ENCODE data around the gene CRABP2.
A peak's percentile ranks its signal among the peaks of the same experiment; 100 is the strongest.

Gene CRABP2

GRCh38 chr1:156740741-156741480 is 35.5 kb upstream of the CRABP2 start, which contains the start of gene MRPL24:
TSS of gene MRPL24 (minus strand) at chr1:156741088. CDS start at chr1:156738704, 2,384 bp downstream.
- Histone ChIP-seq H3K9me3 (ENCODE audit: insufficient read depth, low read depth, low read length) (no peaks in the 10 kb centered on the region), H3K36me3 (ENCODE audit: insufficient read depth, low read depth, low read length) (peaks cover 59% of the 10 kb centered on the region), H3K27ac (ENCODE audit: low read length) (peak within 1 kb of the TSS; percentile 68), H3K9ac (ENCODE audit: low read depth, low read length) (peak within 1 kb of the TSS; percentile 89), H3K4me1 (ENCODE audit: insufficient read depth, low read length) (peaks cover 16% of the 10 kb centered on the region; the same call in 1 of the 2 replicates), H3K27me3 (ENCODE audit: insufficient read depth, low read length) (no peaks in the 10 kb centered on the region), H3K4me3 (ENCODE audit: low read length) (peak within 1 kb of the TSS; percentile 84)

- H3K4me1 ChIP-seq (ENCODE audit: insufficient read depth, low read length) = peaks cover 12% of the 10 kb centered on the region; the same call in 1 of the 2 replicates
- peaks cover 59% of the 10 kb centered on the region for H3K36me3 ChIP-seq (ENCODE audit: insufficient read depth, low read depth, low read length)
- no peaks in the 10 kb centered on the region for H3K27me3 ChIP-seq (ENCODE audit: insufficient read depth, low read length)
- H3K27ac ChIP-seq (ENCODE audit: low read length) = peak overlapping the region; percentile 68
- H3K9me3 ChIP-seq (ENCODE audit: insufficient read depth, low read depth, low read length) = no peaks in the 10 kb centered on the region
- peak overlapping the region; percentile 89 for H3K9ac ChIP-seq (ENCODE audit: low read depth, low read length)
- peak overlapping the region; percentile 84 for H3K4me3 ChIP-seq (ENCODE audit: low read length)
Observed at GRCh38 chr1:156740237-156740740, 34.9 kb upstream of the CRABP2 start.

GRCh38 chr1:156738916-156739315 is 33.5 kb upstream of the CRABP2 start:
- Histone ChIP-seq H3K4me3 (ENCODE audit: low read length) (no peak overlapping the region), H3K36me3 (ENCODE audit: insufficient read depth, low read depth, low read length) (peaks cover 50% of the 10 kb centered on the region), H3K9ac (ENCODE audit: low read depth, low read length) (no peak overlapping the region), H3K9me3 (ENCODE audit: insufficient read depth, low read depth, low read length) (no peaks in the 10 kb centered on the region), H3K27ac (ENCODE audit: low read length) (no peak overlapping the region), H3K27me3 (ENCODE audit: insufficient read depth, low read length) (no peaks in the 10 kb centered on the region), H3K4me1 (ENCODE audit: insufficient read depth, low read length) (peaks cover 11% of the 10 kb centered on the region; the same call in 1 of the 2 replicates)

GRCh38 chr1:156738407-156738806 is 33.0 kb upstream of the CRABP2 start:
- no peak overlapping the region for H3K27ac ChIP-seq (ENCODE audit: low read length)
- no peaks in the 10 kb centered on the region for H3K9me3 ChIP-seq (ENCODE audit: insufficient read depth, low read depth, low read length)
- no peak overlapping the region for H3K9ac ChIP-seq (ENCODE audit: low read depth, low read length)
- peaks cover 11% of the 10 kb centered on the region; the same call in 1 of the 2 replicates for H3K4me1 ChIP-seq (ENCODE audit: insufficient read depth, low read length)
- no peak overlapping the region for H3K4me3 ChIP-seq (ENCODE audit: low read length)
- no peaks in the 10 kb centered on the region for H3K27me3 ChIP-seq (ENCODE audit: insufficient read depth, low read length)
- peaks cover 50% of the 10 kb centered on the region for H3K36me3 ChIP-seq (ENCODE audit: insufficient read depth, low read depth, low read length)

- no peaks in the 10 kb centered on the region for H3K27me3 ChIP-seq (ENCODE audit: insufficient read depth, low read length)
- peaks cover 44% of the 10 kb centered on the region for H3K36me3 ChIP-seq (ENCODE audit: insufficient read depth, low read depth, low read length)
- H3K27ac ChIP-seq (ENCODE audit: low read length) = no peak overlapping the region
- H3K9ac ChIP-seq (ENCODE audit: low read depth, low read length) = no peak overlapping the region
- no peak overlapping the region for H3K4me3 ChIP-seq (ENCODE audit: low read length)
- H3K4me1 ChIP-seq (ENCODE audit: insufficient read depth, low read length) = no peaks in the 10 kb centered on the region
- H3K9me3 ChIP-seq (ENCODE audit: insufficient read depth, low read depth, low read length) = no peaks in the 10 kb centered on the region
Observed at GRCh38 chr1:156733989-156734584, 28.7 kb upstream of the CRABP2 start.

- Histone ChIP-seq H3K27ac (ENCODE audit: low read length) (peak within 1 kb of the TSS; percentile 86), H3K9me3 (ENCODE audit: insufficient read depth, low read depth, low read length) (no peaks in the 10 kb centered on the region), H3K4me1 (ENCODE audit: insufficient read depth, low read length) (peaks cover 23% of the 10 kb centered on the region), H3K27me3 (ENCODE audit: insufficient read depth, low read length) (no peaks in the 10 kb centered on the region), H3K9ac (ENCODE audit: low read depth, low read length) (peak within 1 kb of the TSS; percentile 97), H3K36me3 (ENCODE audit: insufficient read depth, low read depth, low read length) (peaks cover 45% of the 10 kb centered on the region), H3K4me3 (ENCODE audit: low read length) (peak within 1 kb of the TSS; percentile 99)
Observed at GRCh38 chr1:156728599-156729462, 23.4 kb upstream of the CRABP2 start, which contains the start of gene ISG20L2. TSS of gene ISG20L2 (minus strand) at chr1:156728766. CDS start at chr1:156727652, 1,114 bp downstream.

GRCh38 chr1:156727926-156728598 is 22.7 kb upstream of the CRABP2 start, which contains the start of gene METTL25B:
TSS of gene METTL25B (plus strand) at chr1:156728469. CDS start at chr1:156729105, 636 bp downstream.
- peak within 1 kb of the TSS; percentile 99 for H3K4me3 ChIP-seq (ENCODE audit: low read length)
- peaks cover 23% of the 10 kb centered on the region for H3K4me1 ChIP-seq (ENCODE audit: insufficient read depth, low read length)
- H3K9ac ChIP-seq (ENCODE audit: low read depth, low read length) = peak within 1 kb of the TSS; percentile 97
- no peaks in the 10 kb centered on the region for H3K9me3 ChIP-seq (ENCODE audit: insufficient read depth, low read depth, low read length)
- peak within 1 kb of the TSS; percentile 86 for H3K27ac ChIP-seq (ENCODE audit: low read length)
- no peaks in the 10 kb centered on the region for H3K27me3 ChIP-seq (ENCODE audit: insufficient read depth, low read length)
- H3K36me3 ChIP-seq (ENCODE audit: insufficient read depth, low read depth, low read length) = peaks cover 47% of the 10 kb centered on the region

GRCh38 chr1:156727492-156727891 is 22.1 kb upstream of the CRABP2 start:
- peaks cover 47% of the 10 kb centered on the region for H3K36me3 ChIP-seq (ENCODE audit: insufficient read depth, low read depth, low read length)
- peaks cover 23% of the 10 kb centered on the region for H3K4me1 ChIP-seq (ENCODE audit: insufficient read depth, low read length)
- no peaks in the 10 kb centered on the region for H3K9me3 ChIP-seq (ENCODE audit: insufficient read depth, low read depth, low read length)
- H3K27me3 ChIP-seq (ENCODE audit: insufficient read depth, low read length) = no peaks in the 10 kb centered on the region
- no peak overlapping the region for H3K27ac ChIP-seq (ENCODE audit: low read length)
- H3K9ac ChIP-seq (ENCODE audit: low read depth, low read length) = peak overlapping the region; percentile 97
- peak overlapping the region; percentile 99 for H3K4me3 ChIP-seq (ENCODE audit: low read length)

GRCh38 chr1:156726549-156727226 is 21.3 kb upstream of the CRABP2 start:
- H3K27me3 ChIP-seq (ENCODE audit: insufficient read depth, low read length) = no peaks in the 10 kb centered on the region
- H3K36me3 ChIP-seq (ENCODE audit: insufficient read depth, low read depth, low read length) = peaks cover 47% of the 10 kb centered on the region
- peak overlapping the region; percentile 99 for H3K4me3 ChIP-seq (ENCODE audit: low read length)
- H3K27ac ChIP-seq (ENCODE audit: low read length) = no peak overlapping the region
- peaks cover 23% of the 10 kb centered on the region for H3K4me1 ChIP-seq (ENCODE audit: insufficient read depth, low read length)
- no peaks in the 10 kb centered on the region for H3K9me3 ChIP-seq (ENCODE audit: insufficient read depth, low read depth, low read length)
- H3K9ac ChIP-seq (ENCODE audit: low read depth, low read length) = peak overlapping the region; percentile 97; the same call in 1 of the 2 replicates

GRCh38 chr1:156725683-156726280 is 20.4 kb upstream of the CRABP2 start:
- H3K36me3 ChIP-seq (ENCODE audit: insufficient read depth, low read depth, low read length) = peaks cover 56% of the 10 kb centered on the region

More at GRCh38 chr1:156725683-156726280, 20.4 kb upstream of the CRABP2 start:
- peaks cover 23% of the 10 kb centered on the region for H3K4me1 ChIP-seq (ENCODE audit: insufficient read depth, low read length)
- H3K4me3 ChIP-seq (ENCODE audit: low read length) = peak overlapping the region; percentile 99
- no peaks in the 10 kb centered on the region for H3K9me3 ChIP-seq (ENCODE audit: insufficient read depth, low read depth, low read length)
- no peaks in the 10 kb centered on the region for H3K27me3 ChIP-seq (ENCODE audit: insufficient read depth, low read length)
- H3K9ac ChIP-seq (ENCODE audit: low read depth, low read length) = no peak overlapping the region
- no peak overlapping the region for H3K27ac ChIP-seq (ENCODE audit: low read length)
